Muscle layer of duodenum (tissue), 2 donors: ENCODE data around the gene ERH.

Source experiments
- H3K27ac ChIP-seq: one replicate; pipeline ENCODE4 v1.7.0; 2013; ENCODE audit warnings: mild to moderate bottlenecking, low read length
- H3K27me3 ChIP-seq: one replicate; pipeline ENCODE4 v1.7.0; 2013; ENCODE audit warnings: low read depth, mild to moderate bottlenecking, control low read depth, low read length
- H3K36me3 ChIP-seq, 2 donors: one replicate each; pipeline ENCODE4 v1.7.0; 2013; ENCODE audit warnings: low read length in 2 of 2, control low read depth in 1 of 2, mild to moderate bottlenecking in 1 of 2; ENCODE audit not compliant: insufficient read depth in 2 of 2, control insufficient read depth in 1 of 2
- H3K4me1 ChIP-seq, 2 donors: one replicate each; pipeline ENCODE4 v1.7.0; 2013; ENCODE audit warnings: low read length in 2 of 2, mild to moderate bottlenecking in 2 of 2, control low read depth in 1 of 2, moderate library complexity in 1 of 2; ENCODE audit not compliant: insufficient read depth in 2 of 2, control insufficient read depth in 1 of 2
- H3K4me3 ChIP-seq, 2 donors: one replicate each; pipeline ENCODE4 v1.7.0; 2013; ENCODE audit warnings: low read length in 2 of 2, low read depth in 1 of 2, mild to moderate bottlenecking in 1 of 2
- H3K9me3 ChIP-seq, 2 donors: one replicate each; pipeline ENCODE4 v1.7.0; 2013; ENCODE audit warnings: low read length in 2 of 2, control low read depth in 1 of 2, mild to moderate bottlenecking in 1 of 2; ENCODE audit not compliant: control insufficient read depth in 1 of 2
- donor health status: healthy.

ERH gene

GRCh38 chr14:69339426-69339825, 58.7 kb downstream of the ERH start:
- H3K27me3 ChIP-seq, result no peaks in the 10 kb centered on the region
- no peak overlapping the region for H3K4me3 ChIP-seq

GRCh38 chr14:69337984-69338383, 60.1 kb downstream of the ERH start:
- Histone ChIP-seq H3K36me3 (peaks cover 0 to 4% of the 10 kb centered on the region in 2 donors), H3K27me3 (no peaks in the 10 kb centered on the region), H3K27ac (no peak overlapping the region), H3K4me3 (no peak overlapping the region), H3K4me1 (no peaks in the 10 kb centered on the region), H3K9me3 (no peaks in the 10 kb centered on the region)

More at GRCh38 chr14:69339426-69339825, 58.7 kb downstream of the ERH start:
- Histone ChIP-seq H3K4me1 (no peaks in the 10 kb centered on the region), H3K36me3 (peaks cover 0 to 4% of the 10 kb centered on the region in 2 donors), H3K9me3 (no peaks in the 10 kb centered on the region), H3K27ac (no peak overlapping the region)

- Histone ChIP-seq H3K27ac (no peak overlapping the region), H3K36me3 (no peaks in the 10 kb centered on the region), H3K4me1 (no peaks in the 10 kb centered on the region), H3K9me3 (no peaks in the 10 kb centered on the region), H3K4me3 (no peak overlapping the region), H3K27me3 (no peaks in the 10 kb centered on the region)
Observed at GRCh38 chr14:69335371-69335771, 62.7 kb downstream of the ERH start.

- Histone ChIP-seq H3K27me3 (no peaks in the 10 kb centered on the region), H3K9me3 (no peaks in the 10 kb centered on the region), H3K4me1 (no peaks in the 10 kb centered on the region), H3K36me3 (no peaks in the 10 kb centered on the region), H3K4me3 (no peak overlapping the region), H3K27ac (no peak overlapping the region)
Observed at GRCh38 chr14:69334576-69334975, 63.5 kb downstream of the ERH start.

GRCh38 chr14:69333791-69334337, 64.2 kb downstream of the ERH start:
- H3K36me3 ChIP-seq, result no peaks in the 10 kb centered on the region
- no peaks in the 10 kb centered on the region for H3K27me3 ChIP-seq
- H3K9me3 ChIP-seq, result no peaks in the 10 kb centered on the region
- no peak overlapping the region for H3K27ac ChIP-seq
- H3K4me3 ChIP-seq, result no peak overlapping the region
- no peaks in the 10 kb centered on the region for H3K4me1 ChIP-seq

- Histone ChIP-seq H3K9me3 (no peaks in the 10 kb centered on the region), H3K4me3 (no peak overlapping the region), H3K27me3 (no peaks in the 10 kb centered on the region), H3K4me1 (no peaks in the 10 kb centered on the region), H3K36me3 (no peaks in the 10 kb centered on the region), H3K27ac (no peak overlapping the region)
Observed at GRCh38 chr14:69332782-69333395, 65.2 kb downstream of the ERH start.

- Histone ChIP-seq H3K4me1 (no peaks in the 10 kb centered on the region), H3K4me3 (no peak overlapping the region), H3K36me3 (no peaks in the 10 kb centered on the region), H3K9me3 (no peaks in the 10 kb centered on the region), H3K27ac (no peak overlapping the region), H3K27me3 (no peaks in the 10 kb centered on the region)
Observed at GRCh38 chr14:69331206-69331605, 66.9 kb downstream of the ERH start.
